K562 (cell line): ENCODE measurements around the gene USH2A. TPM values are rescaled to one million over a fixed set of nuclear protein-coding genes. Genes with fewer than 3 reads are reported as not detected.

Experiments
- ATAC-seq: fragments of 200-7000 bp; cut with Tn5 transposase; 3 replicates; pipeline ENCODE4 v1.9.1; 2020; ENCODE audit warnings: moderate library complexity
- BruUV-seq: library from RNA; stranded (reverse); fragments of 400-500 nt; replicated peaks from 2 replicates; lab custom pipeline; 2021; lab: Mats Ljungman, UMichigan
- CTCF ChIA-PET: fragments of 300-600 bp; formaldehyde crosslinking; extraction: SDS; loops from one replicate; lab custom pipeline; 2021; ENCODE audit warnings: low intra/inter-chr PET ratio; lab: Yijun Ruan, JAX
- POLR2A ChIA-PET: fragments of 300-600, 350-650 bp; sonication (Branson Sonifier 250); formaldehyde crosslinking; extraction: SDS; loops from one replicate; lab custom pipeline; 2021; ENCODE audit warnings: antibody characterized with exemption, inconsistent platforms; lab: Yijun Ruan, JAX
- DNase-seq, 4 experiments: peaks; one replicate each; pipeline versions ENCODE4 v3.0.0 to v3.0.0-alpha.2; 2011 to 2018; ENCODE audit warnings: low spot score in 3 of 4, mixed read lengths in 3 of 4; ENCODE audit errors: extremely low read depth in 1 of 4
- FAIRE-seq: peaks from 2 replicates; lab custom pipeline; 2011; peaks lifted over from hg19 to GRCh38; lab: Jason Lieb, UNC
- H2AFZ ChIP-seq: 2 replicates; pipeline ENCODE4 v1.6.0; 2011; ENCODE audit warnings: low read depth, low read length, control low read depth, inconsistent platforms
- H3K27ac ChIP-seq: fragments of 200-600 bp; 3 replicates; pipeline ENCODE4 v1.8.0; 2011; ENCODE audit warnings: low read depth, mild to moderate bottlenecking, control low read depth, inconsistent platforms, low read length, moderate library complexity, mixed read lengths; ENCODE audit errors: extremely low read depth
- H3K27me3 ChIP-seq, 2 experiments: fragments of 300-600 bp in 1 of 2; 2 replicates in 1 of 2; 3 replicates in 1 of 2; pipeline versions ENCODE4 v1.6.0 to v1.8.0; 2011; ENCODE audit warnings: inconsistent platforms in 2 of 2, low read length in 2 of 2, mild to moderate bottlenecking in 1 of 2, mixed read lengths in 1 of 2, moderate library complexity in 1 of 2; ENCODE audit not compliant: control insufficient read depth in 2 of 2, insufficient read depth in 2 of 2
- H3K36me3 ChIP-seq: fragments of 300-600 bp; 3 replicates; pipeline ENCODE4 v1.8.0; 2011; ENCODE audit warnings: mild to moderate bottlenecking, low read length, inconsistent platforms; ENCODE audit not compliant: control insufficient read depth, insufficient read depth
- H3K4me1 ChIP-seq, 2 experiments: fragments of 200-600 bp in 1 of 2; replicated peaks in 1 of 2; 2 replicates in 1 of 2; 3 replicates in 1 of 2; pipeline versions ENCODE4 v1.5.1 to v1.8.0; 2011; ENCODE audit warnings: inconsistent platforms in 2 of 2, low read length in 2 of 2, mild to moderate bottlenecking in 1 of 2, mixed read lengths in 1 of 2, moderate library complexity in 1 of 2; ENCODE audit not compliant: control insufficient read depth in 2 of 2, insufficient read depth in 2 of 2
- H3K4me2 ChIP-seq: 2 replicates; pipeline ENCODE4 v1.6.1; 2011; ENCODE audit warnings: low read length, control low read depth, inconsistent platforms, mixed read lengths; ENCODE audit not compliant: insufficient read depth
- H3K4me3 ChIP-seq: fragments of 200-600 bp; sonication (generic), shearing (Covaris generic); 2 replicates; pipeline ENCODE4 v1.5.1; 2016; ENCODE audit warnings: control low read depth, inconsistent platforms
- H3K79me2 ChIP-seq: fragments of 200-600 bp; 3 replicates; pipeline ENCODE4 v1.8.0; 2011; ENCODE audit warnings: low read length, inconsistent platforms; ENCODE audit not compliant: control insufficient read depth, insufficient read depth
- H3K9ac ChIP-seq, 2 experiments: 2 replicates each; pipeline versions ENCODE4 v1.6.0 to v1.6.1; 2011; ENCODE audit warnings: low read depth in 2 of 2, low read length in 2 of 2, control low read depth in 1 of 2, inconsistent platforms in 1 of 2, mild to moderate bottlenecking in 1 of 2, mixed read lengths in 1 of 2; ENCODE audit not compliant: insufficient read depth in 1 of 2
- H3K9me1 ChIP-seq: one replicate; pipeline ENCODE4 v1.6.0; 2011; ENCODE audit warnings: inconsistent platforms, mild to moderate bottlenecking, low read length, moderate library complexity; ENCODE audit not compliant: control insufficient read depth, insufficient read depth
- H3K9me3 ChIP-seq: replicated peaks from 2 replicates; pipeline ENCODE4 v1.5.1; 2011; ENCODE audit warnings: low read depth, low read length, inconsistent platforms; ENCODE audit not compliant: control insufficient read depth, insufficient read depth
- H4K20me1 ChIP-seq: replicated peaks from 2 replicates; pipeline ENCODE4 v1.6.1; 2011; ENCODE audit warnings: low read length, inconsistent platforms, mixed read lengths; ENCODE audit not compliant: control insufficient read depth, insufficient read depth
- BCOR ChIP-seq: fragments of 450-650 bp; IDR thresholded peaks from 2 replicates; pipeline ENCODE4 v1.6.1; 2016
- ETS2 ChIP-seq: IDR thresholded peaks from 2 replicates; pipeline ENCODE4 v1.6.1; 2016; ENCODE audit warnings: borderline replicate concordance, missing genetic modification characterization, mild to moderate bottlenecking, moderate library complexity, missing compliant biosample characterization; ENCODE audit not compliant: poor library complexity, severe bottlenecking
- FOXK2 ChIP-seq, 2 experiments: fragments of 450-650 bp; IDR thresholded peaks in 1 of 2; conservative IDR thresholded peaks in 1 of 2; 2 replicates each; pipeline ENCODE4 v1.6.1; 2016; ENCODE audit warnings: low read depth in 2 of 2, mild to moderate bottlenecking in 1 of 2
- JUN ChIP-seq, 2 experiments: sonication (generic) in 1 of 2; formaldehyde crosslinking in 1 of 2; IDR thresholded peaks; 2 replicates each; pipeline versions ENCODE4 v1.6.1 to v1.8.0; 2012 to 2022; ENCODE audit warnings: borderline replicate concordance in 2 of 2, mild to moderate bottlenecking in 2 of 2, improper control_type of control experiment in 1 of 2, low read depth in 1 of 2, low read length in 1 of 2, missing genetic modification reagents in 1 of 2
- KLF13 ChIP-seq: fragments of 450-650 bp; IDR thresholded peaks from 2 replicates; pipeline ENCODE4 v1.6.1; 2016; ENCODE audit warnings: missing genetic modification characterization, low read depth, mild to moderate bottlenecking, missing compliant biosample characterization, moderate library complexity, borderline replicate concordance
- MXI1 ChIP-seq: IDR thresholded peaks from 2 replicates; pipeline ENCODE4 v1.6.1; 2011; ENCODE audit warnings: low read depth, mild to moderate bottlenecking, improper control_type of control experiment, low read length
- TBP ChIP-seq: optimal IDR thresholded peaks from 2 replicates; pipeline ENCODE3; 2011; ENCODE audit warnings: low read depth, low read length, improper control_type of control experiment
- ZBTB17 ChIP-seq: fragments of 450-650 bp; formaldehyde crosslinking; IDR thresholded peaks from 2 replicates; pipeline ENCODE4 v1.4.0; 2020; ENCODE audit warnings: mild to moderate bottlenecking
- ZBTB5 ChIP-seq: fragments of 450-650 bp; IDR thresholded peaks from 2 replicates; pipeline ENCODE4 v1.6.1; 2017; ENCODE audit warnings: antibody characterized with exemption
- ZNF174 ChIP-seq: fragments of 250-450 bp; sonication (Bioruptor Pico); IDR thresholded peaks from 2 replicates; pipeline ENCODE4 v1.4.0; 2020; ENCODE audit warnings: mild to moderate bottlenecking
- ZNF253 ChIP-seq: fragments of 250-450 bp; sonication (Bioruptor Pico); conservative IDR thresholded peaks from 2 replicates; pipeline ENCODE4 v1.6.1; 2021; ENCODE audit warnings: mild to moderate bottlenecking
- WGBS: fragments of 100-300 bp; shearing (Covaris generic); methylation state at CpG from one replicate; pipeline ENCODE4 v1.1.6; 2016; ENCODE audit warnings: low coverage, mixed read lengths; ENCODE audit not compliant: insufficient coverage; ENCODE audit errors: missing lambda C conversion rate; 5-methylcytosine and 5-hydroxymethylcytosine counted together
- in situ Hi-C: fragments of 300-500 bp; cut with MboI; formaldehyde crosslinking; loops from 4 replicates; pipeline ENCODE4 v1.15.0; 2018; ENCODE audit warnings: inconsistent platforms, mixed read lengths
- intact Hi-C: fragments of 100-400 bp; cut with micrococcal nuclease; formaldehyde crosslinking; loops from 2 replicates; pipeline ENCODE4 v1.14.2; 2022
- polyA plus RNA-seq, 8 experiments: library from polyadenylated mRNA; depleted of rRNA in 4 of 8; stranded (reverse) in 5 of 8; unstranded in 3 of 8; fragments of >200 nt; fragmentation: Nextera tagmentation in 2 of 8; fragmentation: Illumina TruSeq in 1 of 8; extraction: Ambion mirVana in 2 of 8; extraction: Trizol in 1 of 8; gene quantifications; 2 replicates each; pipeline versions ENCODE4 v1.2.1 to v1.2.3, GENCODE V29; 2011 to 2014; ENCODE audit warnings: inconsistent platforms in 1 of 8, missing spikeins in 1 of 8
- total RNA-seq, 7 experiments: library from RNA; depleted of rRNA in 6 of 7; stranded (reverse); fragments of >200 nt in 6 of 7; fragmentation: Illumina TruSeq in 2 of 7; extraction: Trizol in 2 of 7; gene quantifications; 2 replicates each; pipeline versions ENCODE4 v1.2.1 to v1.2.3, GENCODE V29; 2011 to 2021; ENCODE audit warnings: low replicate concordance in 1 of 7

USH2A gene
- total and polyA plus RNA-seq, 9 of the 15 experiments (the other 6 are each of a cell fraction or from before 2014, with no cell fraction given) = under 0.01 TPM; not detected in 7

GRCh38 chr1:216237927-216238542, 185.2 kb downstream of the USH2A start:
- ChIA-PET POLR2A (no interaction called here), CTCF (no interaction called here)
- Histone ChIP-seq H3K27ac (no peak overlapping the region), H4K20me1 (no peaks in the 10 kb centered on the region), H3K27me3 (no peaks in the 10 kb centered on the region), H3K9me3 (no peaks in the 10 kb centered on the region; the same call in none of the 2 replicates), H3K36me3 (no peaks in the 10 kb centered on the region), H2AFZ (no peak overlapping the region), H3K4me1 (no peaks in the 10 kb centered on the region), H3K9ac (no peak overlapping the region), H3K4me2 (no peak overlapping the region), H3K4me3 (no peak overlapping the region), H3K79me2 (no peaks in the 10 kb centered on the region), H3K9me1 (no peaks in the 10 kb centered on the region)
- WGBS = 0% methylated on average over 3 of the region's 3 CpGs
- no peak for ATAC-seq
- DNase-seq = no peak
- FAIRE-seq = no peak
- BruUV-seq = no TSS peak
- TF ChIP-seq ETS2 (tag) (no peak), BCOR (no peak), KLF13 (no peak), JUN (IDR thresholded peaks at IDR 0.05; ENCODE audit: borderline replicate concordance, low read depth, low read length) (no peak), JUN (CRISPR knock-in tag; IDR thresholded peaks at IDR 0.05; ENCODE audit: borderline replicate concordance) (no peak), TBP (no peak), ZNF174 (CRISPR knock-in tag) (no peak), ZBTB17 (CRISPR knock-in tag) (no peak), MXI1 (no peak), FOXK2 (conservative IDR thresholded peaks at IDR 0.05 in 1 of 2, IDR thresholded peaks at IDR 0.05 in 1 of 2; ENCODE audit: low read depth in 2 of 2) (no peak), ZNF253 (no peak), ZBTB5 (no peak)
- intact Hi-C loops = no loop called here
- in situ Hi-C loops = no loop called here
